GM19043 (cell line): ENCODE data around the gene ARX.

ENCODE experiments used
- ATAC-seq: cut with Tn5 transposase; IDR thresholded peaks from one replicate; pipeline ENCODE4 v1.9.1; 2021; ENCODE audit warnings: low read depth; ENCODE audit not compliant: unreplicated experiment

The ARX gene

GRCh38 chrX:25015486-25016360 is at the start of gene ARX:
Gene ARX (minus strand): TSS chrX:25015965. CDS start chrX:25015737, 228 bp downstream.
- peak; percentile 55 for ATAC-seq

GRCh38 chrX:25059273-25059672 is 43.5 kb upstream of the ARX start:
- no peak for ATAC-seq

- ATAC-seq, result no peak
Observed at GRCh38 chrX:25052798-25053534, 37.2 kb upstream of the ARX start.

GRCh38 chrX:25049971-25050370 is 34.2 kb upstream of the ARX start:
- ATAC-seq, result no peak

- ATAC-seq, result no peak
Observed at GRCh38 chrX:25049357-25049756, 33.6 kb upstream of the ARX start.

- no peak for ATAC-seq
Observed at GRCh38 chrX:25048178-25048577, 32.4 kb upstream of the ARX start.

GRCh38 chrX:25043192-25043591 is 27.4 kb upstream of the ARX start:
- no peak for ATAC-seq

- ATAC-seq, result no peak
Observed at GRCh38 chrX:25039036-25039435, 23.3 kb upstream of the ARX start.

GRCh38 chrX:25034889-25035288 is 19.1 kb upstream of the ARX start:
- no peak for ATAC-seq

GRCh38 chrX:25029288-25029825 is 13.6 kb upstream of the ARX start:
- ATAC-seq, result no peak

- ATAC-seq, result no peak
Observed at GRCh38 chrX:25028726-25029125, 13.0 kb upstream of the ARX start.

GRCh38 chrX:25026576-25026975 is 10.8 kb upstream of the ARX start:
- no peak for ATAC-seq

- ATAC-seq, result no peak
Observed at GRCh38 chrX:25025615-25026014, 9.8 kb upstream of the ARX start.

- ATAC-seq, result no peak
Observed at GRCh38 chrX:25023908-25024307, 8.1 kb upstream of the ARX start.

GRCh38 chrX:25022499-25023325 is 6.9 kb upstream of the ARX start:
- no peak for ATAC-seq

GRCh38 chrX:25020905-25021449 is 5.2 kb upstream of the ARX start:
- peak; percentile 71 for ATAC-seq

- no peak for ATAC-seq
Observed at GRCh38 chrX:25020391-25020904, 4.7 kb upstream of the ARX start.

- ATAC-seq, result no peak
Observed at GRCh38 chrX:25019707-25020390, 4.1 kb upstream of the ARX start.

- ATAC-seq, result no peak
Observed at GRCh38 chrX:25018682-25019081, 2.9 kb upstream of the ARX start.
